ENCODE measurements around the gene DAPK2.

DNA sequence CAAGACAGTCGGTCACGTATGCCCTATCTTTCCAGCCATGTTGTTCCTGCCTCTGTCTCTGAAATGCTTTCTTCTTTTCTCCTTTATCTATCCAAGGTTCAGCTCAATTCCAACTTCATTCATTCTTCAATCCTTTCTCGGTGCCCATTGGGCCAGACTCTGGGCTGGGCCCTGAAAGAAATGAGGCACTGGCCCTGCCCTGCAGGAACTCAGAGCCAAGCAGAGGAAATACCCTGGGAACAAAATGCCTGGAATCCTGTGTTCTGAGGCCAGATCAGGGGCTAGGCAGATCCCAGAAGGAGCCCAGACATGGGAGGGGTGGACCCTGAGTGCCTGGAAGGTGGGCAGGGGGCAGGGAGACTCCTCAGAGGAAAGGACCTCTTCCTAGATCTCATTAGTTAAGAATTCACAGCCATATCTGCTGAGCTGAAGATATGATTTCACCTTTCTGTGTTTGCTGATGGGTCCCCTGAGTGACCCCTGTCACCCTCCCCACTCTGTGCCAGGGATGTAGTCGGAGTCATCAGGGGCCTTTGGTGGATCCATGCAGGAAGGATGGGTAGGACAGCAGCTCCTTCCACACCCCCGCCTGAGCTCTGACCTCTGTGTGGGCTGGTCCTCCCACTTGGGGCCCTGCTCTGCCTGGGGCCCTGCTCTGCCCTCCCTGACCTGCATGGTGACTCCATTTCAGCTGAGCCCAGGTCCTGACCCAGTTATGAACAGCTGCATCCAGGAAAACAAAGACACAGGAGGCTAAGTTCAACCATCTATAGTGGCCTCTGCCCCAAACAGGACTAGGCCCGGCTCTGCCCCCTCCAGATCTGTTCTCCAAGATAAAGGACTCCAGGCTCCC, 5.3 kb upstream of the DAPK2 start:
- TF ChIP-seq, protein P1, sequence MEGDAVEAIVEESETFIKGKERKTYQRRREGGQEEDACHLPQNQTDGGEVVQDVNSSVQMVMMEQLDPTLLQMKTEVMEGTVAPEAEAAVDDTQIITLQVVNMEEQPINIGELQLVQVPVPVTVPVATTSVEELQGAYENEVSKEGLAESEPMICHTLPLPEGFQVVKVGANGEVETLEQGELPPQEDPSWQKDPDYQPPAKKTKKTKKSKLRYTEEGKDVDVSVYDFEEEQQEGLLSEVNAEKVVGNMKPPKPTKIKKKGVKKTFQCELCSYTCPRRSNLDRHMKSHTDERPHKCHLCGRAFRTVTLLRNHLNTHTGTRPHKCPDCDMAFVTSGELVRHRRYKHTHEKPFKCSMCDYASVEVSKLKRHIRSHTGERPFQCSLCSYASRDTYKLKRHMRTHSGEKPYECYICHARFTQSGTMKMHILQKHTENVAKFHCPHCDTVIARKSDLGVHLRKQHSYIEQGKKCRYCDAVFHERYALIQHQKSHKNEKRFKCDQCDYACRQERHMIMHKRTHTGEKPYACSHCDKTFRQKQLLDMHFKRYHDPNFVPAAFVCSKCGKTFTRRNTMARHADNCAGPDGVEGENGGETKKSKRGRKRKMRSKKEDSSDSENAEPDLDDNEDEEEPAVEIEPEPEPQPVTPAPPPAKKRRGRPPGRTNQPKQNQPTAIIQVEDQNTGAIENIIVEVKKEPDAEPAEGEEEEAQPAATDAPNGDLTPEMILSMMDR (conservative IDR thresholded peaks at IDR 0.05 in 1 of 2, IDR thresholded peaks at IDR 0.05 in 1 of 2; ENCODE audit: extremely low read depth in 1 of 2, insufficient read depth in 1 of 2, low read depth in 1 of 2, low read length in 2 of 2) = no peak
- TF ChIP-seq EZH2 (IDR thresholded peaks at IDR 0.05; ENCODE audit: borderline replicate concordance, low read length) = no peak
